ENCODE measurements around the gene JAGN1.
"Not testable (repeated sequence)": the region's sequence is repeated elsewhere in the genome, so short reads cannot be mapped to it uniquely, and the experiment has no call there.

GRCh38 chr3:9847870-9848269 lies 42.5 kb upstream of the JAGN1 start:
- TF ChIP-seq CTCF, POLR2A, POLR2AphosphoS5, EP300 (IDR thresholded peaks at IDR 0.05): not testable (repeated sequence)
